Astrocyte (in vitro differentiated cells and primary cell): ENCODE results near the gene FXYD5. TPM values are rescaled to one million over a fixed set of nuclear protein-coding genes. Genes with fewer than 3 reads are reported as not detected.

ENCODE experiments used
- DNase-seq: peaks from one replicate; pipeline ENCODE4 v3.0.0-alpha.2; 2010; ENCODE audit warnings: low read depth
- FAIRE-seq: peaks from 2 replicates; lab custom pipeline; 2011; peaks lifted over from hg19 to GRCh38; lab: Jason Lieb, UNC
- H2AFZ ChIP-seq: 2 replicates; pipeline ENCODE4 v1.6.0; 2012; ENCODE audit warnings: low read depth, low read length, inconsistent platforms
- H3K27ac ChIP-seq: 2 replicates; pipeline ENCODE4 v1.5.1; 2011; ENCODE audit warnings: low read depth, low read length, inconsistent platforms
- H3K27me3 ChIP-seq: 2 replicates; pipeline ENCODE4 v1.6.0; 2011; ENCODE audit warnings: low read length, inconsistent platforms; ENCODE audit not compliant: insufficient read depth
- H3K36me3 ChIP-seq: 2 replicates; pipeline ENCODE4 v1.5.1; 2011; ENCODE audit warnings: low read length, inconsistent platforms; ENCODE audit not compliant: insufficient read depth
- H3K4me1 ChIP-seq: 2 replicates; pipeline ENCODE4 v1.5.1; 2011; ENCODE audit warnings: low read length, inconsistent platforms; ENCODE audit not compliant: insufficient read depth
- H3K4me2 ChIP-seq: 2 replicates; pipeline ENCODE4 v1.6.0; 2012; ENCODE audit warnings: low read length, inconsistent platforms
- H3K4me3 ChIP-seq: 2 replicates; pipeline ENCODE4 v1.5.1; 2011; ENCODE audit warnings: low read depth, mild to moderate bottlenecking, low read length, inconsistent platforms; ENCODE audit not compliant: insufficient read depth
- H3K79me2 ChIP-seq: 2 replicates; pipeline ENCODE4 v1.6.0; 2012; ENCODE audit warnings: mild to moderate bottlenecking, low read length, inconsistent platforms; ENCODE audit not compliant: insufficient read depth
- H3K9ac ChIP-seq: 2 replicates; pipeline ENCODE4 v1.6.0; 2012; ENCODE audit warnings: mild to moderate bottlenecking, low read length, inconsistent platforms
- H3K9me3 ChIP-seq: 2 replicates; pipeline ENCODE4 v1.5.1; 2012; ENCODE audit warnings: low read depth, mild to moderate bottlenecking, low read length, inconsistent platforms; ENCODE audit not compliant: insufficient read depth
- H4K20me1 ChIP-seq: 2 replicates; pipeline ENCODE4 v1.6.0; 2012; ENCODE audit warnings: low read length, inconsistent platforms; ENCODE audit not compliant: insufficient read depth
- H3K27ac Mint-ChIP-seq: one replicate; pipeline ENCODE4 v1.8.0; 2021; ENCODE audit warnings: mild to moderate bottlenecking, mixed read lengths; ENCODE audit not compliant: unreplicated experiment
- H3K27me3 Mint-ChIP-seq: one replicate; pipeline ENCODE4 v1.8.0; 2021; ENCODE audit warnings: low read depth, mixed read lengths; ENCODE audit not compliant: unreplicated experiment
- H3K36me3 Mint-ChIP-seq: one replicate; pipeline ENCODE4 v1.8.0; 2021; ENCODE audit warnings: low read depth, mixed read lengths; ENCODE audit not compliant: unreplicated experiment
- H3K4me1 Mint-ChIP-seq: one replicate; pipeline ENCODE4 v1.8.0; 2021; ENCODE audit warnings: low read depth, mixed read lengths; ENCODE audit not compliant: unreplicated experiment
- H3K4me3 Mint-ChIP-seq: one replicate; pipeline ENCODE4 v1.8.0; 2021; ENCODE audit warnings: mild to moderate bottlenecking, moderate library complexity, mixed read lengths; ENCODE audit not compliant: unreplicated experiment
- H3K9me3 Mint-ChIP-seq: one replicate; pipeline ENCODE4 v1.8.0; 2021; ENCODE audit warnings: mild to moderate bottlenecking, mixed read lengths; ENCODE audit not compliant: unreplicated experiment
- EZH2 ChIP-seq: IDR thresholded peaks from 2 replicates; pipeline ENCODE4 v1.6.1; 2012; ENCODE audit warnings: mild to moderate bottlenecking, low read length, inconsistent platforms; ENCODE audit not compliant: insufficient read depth
- total RNA-seq: library from RNA; stranded (reverse); gene quantifications from 2 replicates; pipeline ENCODE4 v1.2.1, GENCODE V29; 2021
- TF ChIP-seq, protein P1 (sequence below): IDR thresholded peaks from 2 replicates; pipeline ENCODE4 v1.5.1; 2011; ENCODE audit warnings: low read depth, mild to moderate bottlenecking, inconsistent platforms, low read length, moderate library complexity; ENCODE audit not compliant: insufficient read depth

The FXYD5 gene
- total RNA-seq, 1 donor from 2014 or later, result 108 TPM

DNA sequence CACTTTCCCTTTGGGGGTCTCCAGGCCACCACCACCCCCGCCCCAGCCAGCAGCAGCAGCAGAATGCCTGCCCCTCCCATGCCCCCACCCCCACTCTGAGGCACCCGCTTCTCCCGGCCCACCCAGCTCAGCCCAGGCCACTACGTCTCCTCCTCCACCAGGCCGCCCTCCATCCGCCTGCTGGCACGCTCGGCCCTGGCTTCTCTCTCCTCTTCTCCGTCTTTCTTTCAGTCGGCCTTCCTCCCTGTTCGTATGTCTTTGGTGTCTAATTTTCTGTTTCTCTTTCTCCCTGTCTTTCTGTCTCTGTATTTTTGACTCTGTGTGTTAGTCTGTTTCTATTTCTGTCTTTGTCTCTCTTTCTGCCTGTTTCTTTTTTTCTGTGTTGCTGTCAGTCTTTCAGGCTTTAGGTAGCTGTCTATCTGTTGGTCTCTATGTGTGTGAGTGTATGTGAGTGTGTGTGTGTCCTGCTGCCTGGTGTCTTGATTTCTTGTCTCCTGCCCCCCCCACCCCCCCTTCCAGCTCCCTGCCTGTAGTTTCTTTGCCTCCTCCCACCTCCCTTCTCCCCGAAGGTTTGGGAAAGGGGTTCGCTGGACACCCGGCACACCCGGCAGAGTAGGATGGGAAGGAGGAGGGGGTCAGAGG lies 19.8 kb upstream of the FXYD5 start, which contains the start of gene LGI4:
Gene LGI4, minus strand, starts transcription at position 459 of the 642 bp plus-strand sequence. Its CDS starts 379 bp downstream, at position 80.
- Mint-ChIP-seq H3K4me3 (peak within 1 kb of the TSS; percentile 57), H3K27me3 (peaks cover 26% of the 10 kb centered on the region), H3K9me3 (peaks cover 8% of the 10 kb centered on the region), H3K4me1 (peaks cover 7% of the 10 kb centered on the region), H3K36me3 (no peaks in the 10 kb centered on the region), H3K27ac (no peak within 1 kb of the TSS)
- Histone ChIP-seq H3K36me3 (no peaks in the 10 kb centered on the region), H3K9ac (no peak within 1 kb of the TSS), H2AFZ (no peak within 1 kb of the TSS), H3K4me1 (peaks cover 4% of the 10 kb centered on the region), H3K79me2 (no peaks in the 10 kb centered on the region), H3K4me3 (no peak within 1 kb of the TSS), H4K20me1 (no peaks in the 10 kb centered on the region), H3K9me3 (no peaks in the 10 kb centered on the region), H3K27me3 (peaks cover 3% of the 10 kb centered on the region), H3K4me2 (no peak within 1 kb of the TSS), H3K27ac (no peak within 1 kb of the TSS)
- DNase-seq (no peak), FAIRE-seq (no peak)
- no peak for TF ChIP-seq EZH2
- TF ChIP-seq, protein P1, sequence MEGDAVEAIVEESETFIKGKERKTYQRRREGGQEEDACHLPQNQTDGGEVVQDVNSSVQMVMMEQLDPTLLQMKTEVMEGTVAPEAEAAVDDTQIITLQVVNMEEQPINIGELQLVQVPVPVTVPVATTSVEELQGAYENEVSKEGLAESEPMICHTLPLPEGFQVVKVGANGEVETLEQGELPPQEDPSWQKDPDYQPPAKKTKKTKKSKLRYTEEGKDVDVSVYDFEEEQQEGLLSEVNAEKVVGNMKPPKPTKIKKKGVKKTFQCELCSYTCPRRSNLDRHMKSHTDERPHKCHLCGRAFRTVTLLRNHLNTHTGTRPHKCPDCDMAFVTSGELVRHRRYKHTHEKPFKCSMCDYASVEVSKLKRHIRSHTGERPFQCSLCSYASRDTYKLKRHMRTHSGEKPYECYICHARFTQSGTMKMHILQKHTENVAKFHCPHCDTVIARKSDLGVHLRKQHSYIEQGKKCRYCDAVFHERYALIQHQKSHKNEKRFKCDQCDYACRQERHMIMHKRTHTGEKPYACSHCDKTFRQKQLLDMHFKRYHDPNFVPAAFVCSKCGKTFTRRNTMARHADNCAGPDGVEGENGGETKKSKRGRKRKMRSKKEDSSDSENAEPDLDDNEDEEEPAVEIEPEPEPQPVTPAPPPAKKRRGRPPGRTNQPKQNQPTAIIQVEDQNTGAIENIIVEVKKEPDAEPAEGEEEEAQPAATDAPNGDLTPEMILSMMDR, result no peak

- no peak for TF ChIP-seq EZH2
- TF ChIP-seq, protein P1, result peak; percentile 48
- peaks cover 8% of the 10 kb centered on the region for H3K9me3 Mint-ChIP-seq
- H3K36me3 ChIP-seq, result no peaks in the 10 kb centered on the region
- no peak overlapping the region for H2AFZ ChIP-seq
- no peaks in the 10 kb centered on the region for H3K36me3 Mint-ChIP-seq
- H3K79me2 ChIP-seq, result no peaks in the 10 kb centered on the region
- no peak overlapping the region for H3K4me3 ChIP-seq
- H4K20me1 ChIP-seq, result no peaks in the 10 kb centered on the region
- H3K4me3 Mint-ChIP-seq, result no peak overlapping the region
- no peak overlapping the region for H3K9ac ChIP-seq
- no peak overlapping the region for H3K27ac Mint-ChIP-seq
- H3K27ac ChIP-seq, result no peak overlapping the region
- DNase-seq, result peak; percentile 20
- H3K27me3 Mint-ChIP-seq, result peaks cover 23% of the 10 kb centered on the region
- peaks cover 7% of the 10 kb centered on the region for H3K4me1 Mint-ChIP-seq
- peaks cover 4% of the 10 kb centered on the region for H3K4me1 ChIP-seq
- no peak for FAIRE-seq
- H3K4me2 ChIP-seq, result no peak overlapping the region
- H3K9me3 ChIP-seq, result no peaks in the 10 kb centered on the region
- H3K27me3 ChIP-seq, result peaks cover 3% of the 10 kb centered on the region
Observed at GRCh38 chr19:35135389-35135909, 19.1 kb upstream of the FXYD5 start.

- Histone ChIP-seq H3K79me2 (no peaks in the 10 kb centered on the region), H3K4me3 (no peak overlapping the region), H4K20me1 (no peaks in the 10 kb centered on the region), H3K4me1 (peaks cover 4% of the 10 kb centered on the region), H3K9me3 (no peaks in the 10 kb centered on the region), H3K36me3 (no peaks in the 10 kb centered on the region), H3K9ac (no peak overlapping the region), H3K27ac (no peak overlapping the region), H2AFZ (no peak overlapping the region), H3K27me3 (peaks cover 3% of the 10 kb centered on the region), H3K4me2 (no peak overlapping the region)
- Mint-ChIP-seq H3K27me3 (peaks cover 20% of the 10 kb centered on the region), H3K4me3 (no peak overlapping the region), H3K9me3 (peaks cover 8% of the 10 kb centered on the region), H3K36me3 (no peaks in the 10 kb centered on the region), H3K4me1 (peaks cover 7% of the 10 kb centered on the region), H3K27ac (no peak overlapping the region)
- no peak for DNase-seq
- TF ChIP-seq EZH2, result no peak
- TF ChIP-seq, protein P1, result no peak
- FAIRE-seq, result no peak
Observed at GRCh38 chr19:35136231-35136630, 18.3 kb upstream of the FXYD5 start.
